ENCODE results near the gene SND1. TPM values are rescaled to one million over a fixed set of nuclear protein-coding genes. Genes with fewer than 3 reads are reported as not detected.

SND1 gene
- total and polyA plus RNA-seq, 10 donors = 61.7 to 173 (median 116) TPM

GRCh38 chr7:127903892-127904669 is 252.1 kb downstream of the SND1 start:
- Histone ChIP-seq H3K27ac (no peak overlapping the region), H3K4me3 (no peak overlapping the region), H3K9me3 (no peaks in the 10 kb centered on the region), H3K36me3 (peaks cover 0 to 22% (median 1%) of the 10 kb centered on the region in 6 donors), H3K27me3 (replicated peaks in 1 of 7) (no peaks in the 10 kb centered on the region), H3K4me1 (peaks cover 15 to 60% (median 37%) of the 10 kb centered on the region in 6 donors)
- intact Hi-C loops (cut with DNase I; ENCODE audit: low total_unique reads) = no loop called here
- no peak for DNase-seq
- TF ChIP-seq, protein P1, sequence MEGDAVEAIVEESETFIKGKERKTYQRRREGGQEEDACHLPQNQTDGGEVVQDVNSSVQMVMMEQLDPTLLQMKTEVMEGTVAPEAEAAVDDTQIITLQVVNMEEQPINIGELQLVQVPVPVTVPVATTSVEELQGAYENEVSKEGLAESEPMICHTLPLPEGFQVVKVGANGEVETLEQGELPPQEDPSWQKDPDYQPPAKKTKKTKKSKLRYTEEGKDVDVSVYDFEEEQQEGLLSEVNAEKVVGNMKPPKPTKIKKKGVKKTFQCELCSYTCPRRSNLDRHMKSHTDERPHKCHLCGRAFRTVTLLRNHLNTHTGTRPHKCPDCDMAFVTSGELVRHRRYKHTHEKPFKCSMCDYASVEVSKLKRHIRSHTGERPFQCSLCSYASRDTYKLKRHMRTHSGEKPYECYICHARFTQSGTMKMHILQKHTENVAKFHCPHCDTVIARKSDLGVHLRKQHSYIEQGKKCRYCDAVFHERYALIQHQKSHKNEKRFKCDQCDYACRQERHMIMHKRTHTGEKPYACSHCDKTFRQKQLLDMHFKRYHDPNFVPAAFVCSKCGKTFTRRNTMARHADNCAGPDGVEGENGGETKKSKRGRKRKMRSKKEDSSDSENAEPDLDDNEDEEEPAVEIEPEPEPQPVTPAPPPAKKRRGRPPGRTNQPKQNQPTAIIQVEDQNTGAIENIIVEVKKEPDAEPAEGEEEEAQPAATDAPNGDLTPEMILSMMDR (IDR thresholded peaks at IDR 0.05 in 8 of 11, conservative IDR thresholded peaks at IDR 0.05 in 3 of 11) = no peak
- TF ChIP-seq POLR2AphosphoS5 (IDR thresholded peaks at IDR 0.05) (no peak), POLR2A (IDR thresholded peaks at IDR 0.05) (no peak)
- WGBS, 5 donors = 83 to 89% (median 87%) methylated on average over 4 of the region's 4 CpGs

DNA sequence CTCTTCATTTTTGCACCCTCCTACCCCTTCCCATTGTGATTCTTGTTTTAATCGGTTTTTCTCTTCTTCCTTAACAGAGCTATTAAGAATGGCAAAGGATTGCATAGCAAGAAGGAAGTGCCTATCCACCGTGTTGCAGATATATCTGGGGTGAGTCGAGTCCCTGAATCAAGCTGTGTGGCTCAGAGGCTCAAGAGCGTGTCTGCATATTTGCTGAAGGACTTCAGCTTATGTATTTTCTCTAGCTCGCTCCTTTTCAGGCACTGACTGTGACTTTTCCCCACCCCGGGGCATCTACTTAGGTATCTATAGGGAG is 252.6 kb downstream of the SND1 start:
- peaks cover 15 to 60% (median 37%) of the 10 kb centered on the region in 6 donors for H3K4me1 ChIP-seq
- H3K9me3 ChIP-seq = no peaks in the 10 kb centered on the region
- WGBS, 5 donors = 77 to 85% (median 79%) methylated on average over 6 of the region's 6 CpGs
- no peak overlapping the region for H3K4me3 ChIP-seq
- no peak overlapping the region for H3K27ac ChIP-seq
- TF ChIP-seq POLR2AphosphoS5 (IDR thresholded peaks at IDR 0.05) (no peak), POLR2A (IDR thresholded peaks at IDR 0.05) (no peak)
- TF ChIP-seq, protein P1 (IDR thresholded peaks at IDR 0.05 in 8 of 11, conservative IDR thresholded peaks at IDR 0.05 in 3 of 11) = no peak
- intact Hi-C loops (cut with DNase I; ENCODE audit: low total_unique reads) = no loop called here
- no peak for DNase-seq
- peaks cover 0 to 27% (median 1%) of the 10 kb centered on the region in 6 donors for H3K36me3 ChIP-seq
- H3K27me3 ChIP-seq (replicated peaks in 1 of 7) = no peaks in the 10 kb centered on the region

GRCh38 chr7:127905021-127905420 is 253.0 kb downstream of the SND1 start:
- intact Hi-C loops (cut with DNase I; ENCODE audit: low total_unique reads) = no loop called here
- Histone ChIP-seq H3K4me3 (no peak overlapping the region), H3K27me3 (replicated peaks in 1 of 7) (no peaks in the 10 kb centered on the region), H3K27ac (no peak overlapping the region), H3K36me3 (peaks cover 0 to 28% (median 1%) of the 10 kb centered on the region in 6 donors), H3K9me3 (no peaks in the 10 kb centered on the region), H3K4me1 (peaks cover 15 to 56% (median 37%) of the 10 kb centered on the region in 6 donors)
- no peak for DNase-seq
- TF ChIP-seq POLR2A (IDR thresholded peaks at IDR 0.05) (no peak), POLR2AphosphoS5 (IDR thresholded peaks at IDR 0.05) (no peak)
- TF ChIP-seq, protein P1 (IDR thresholded peaks at IDR 0.05 in 8 of 11, conservative IDR thresholded peaks at IDR 0.05 in 3 of 11) = no peak

- Histone ChIP-seq H3K27me3 (replicated peaks in 1 of 7) (no peaks in the 10 kb centered on the region), H3K9me3 (no peaks in the 10 kb centered on the region), H3K27ac (no peak overlapping the region), H3K4me3 (no peak overlapping the region), H3K36me3 (peaks cover 0 to 28% (median 1%) of the 10 kb centered on the region in 6 donors), H3K4me1 (peaks cover 15 to 49% (median 32%) of the 10 kb centered on the region in 6 donors)
- no peak for TF ChIP-seq POLR2AphosphoS5 (IDR thresholded peaks at IDR 0.05)
- TF ChIP-seq POLR2A (IDR thresholded peaks at IDR 0.05) = no peak
- TF ChIP-seq, protein P1 (IDR thresholded peaks at IDR 0.05 in 8 of 11, conservative IDR thresholded peaks at IDR 0.05 in 3 of 11) = no peak
- 82 to 91% (median 89%) methylated on average over 2 of the region's 2 CpGs for WGBS, 5 donors
- intact Hi-C loops (cut with DNase I; ENCODE audit: low total_unique reads) = no loop called here
- DNase-seq = no peak
These were observed 253.7 kb downstream of the SND1 start for GRCh38 chr7:127905491-127906330.
